Activated naive CD8-positive, alpha-beta T cell (primary cell): ENCODE data around the gene ARHGEF6.
A peak's percentile ranks its signal among the peaks of the same experiment; 100 is the strongest.

ENCODE experiments used
- H3K27ac Mint-ChIP-seq: one replicate; pipeline ENCODE4 v1.8.0; 2021; ENCODE audit warnings: mixed read lengths
- H3K27me3 Mint-ChIP-seq: one replicate; pipeline ENCODE4 v1.8.0; 2021; ENCODE audit warnings: mixed read lengths
- H3K36me3 Mint-ChIP-seq: one replicate; pipeline ENCODE4 v1.8.0; 2021; ENCODE audit warnings: mixed read lengths
- H3K4me1 Mint-ChIP-seq: one replicate; pipeline ENCODE4 v1.8.0; 2021; ENCODE audit warnings: low read depth, mixed read lengths
- H3K4me3 Mint-ChIP-seq: one replicate; pipeline ENCODE4 v1.8.0; 2021; ENCODE audit warnings: mild to moderate bottlenecking, mixed read lengths
- H3K9me3 Mint-ChIP-seq: one replicate; pipeline ENCODE4 v1.8.0; 2021; ENCODE audit warnings: low read depth, mixed read lengths

ARHGEF6 gene

GRCh38 chrX:136665258-136665900, 115.4 kb downstream of the ARHGEF6 start:
- peaks cover 40% of the 10 kb centered on the region for H3K4me1 Mint-ChIP-seq
- H3K9me3 Mint-ChIP-seq: no peaks in the 10 kb centered on the region
- H3K27ac Mint-ChIP-seq: no peak overlapping the region
- H3K27me3 Mint-ChIP-seq: no peaks in the 10 kb centered on the region
- H3K36me3 Mint-ChIP-seq: peaks cover 44% of the 10 kb centered on the region
- H3K4me3 Mint-ChIP-seq: no peak overlapping the region

- peak overlapping the region; percentile 9 for H3K4me3 Mint-ChIP-seq
- no peaks in the 10 kb centered on the region for H3K27me3 Mint-ChIP-seq
- peaks cover 55% of the 10 kb centered on the region for H3K4me1 Mint-ChIP-seq
- no peak overlapping the region for H3K27ac Mint-ChIP-seq
- H3K9me3 Mint-ChIP-seq: no peaks in the 10 kb centered on the region
- peaks cover 29% of the 10 kb centered on the region for H3K36me3 Mint-ChIP-seq
Measured at GRCh38 chrX:136662976-136663375, 117.8 kb downstream of the ARHGEF6 start.

DNA sequence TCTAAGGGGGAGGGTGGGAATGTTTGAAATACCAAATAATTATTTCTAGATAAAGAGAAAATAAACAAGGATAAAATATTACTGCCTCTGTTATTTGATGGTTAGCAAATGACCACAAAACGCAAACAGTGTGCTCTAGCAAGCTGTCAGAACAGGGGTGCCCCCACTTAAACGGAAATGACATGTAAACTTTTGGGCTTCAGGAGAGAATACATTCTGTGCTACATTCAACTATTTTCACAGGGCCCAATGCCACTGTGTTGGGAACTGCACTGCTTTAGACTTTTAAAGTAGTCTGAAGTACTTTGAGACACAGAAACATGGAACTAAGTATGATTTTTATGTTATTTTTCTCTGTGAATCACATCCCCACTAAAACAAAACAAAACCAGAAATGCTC, 118.6 kb downstream of the ARHGEF6 start:
- no peak overlapping the region for H3K27ac Mint-ChIP-seq
- H3K36me3 Mint-ChIP-seq: peaks cover 24% of the 10 kb centered on the region
- H3K9me3 Mint-ChIP-seq: no peaks in the 10 kb centered on the region
- H3K4me3 Mint-ChIP-seq: no peak overlapping the region
- H3K4me1 Mint-ChIP-seq: peaks cover 56% of the 10 kb centered on the region
- no peaks in the 10 kb centered on the region for H3K27me3 Mint-ChIP-seq

DNA sequence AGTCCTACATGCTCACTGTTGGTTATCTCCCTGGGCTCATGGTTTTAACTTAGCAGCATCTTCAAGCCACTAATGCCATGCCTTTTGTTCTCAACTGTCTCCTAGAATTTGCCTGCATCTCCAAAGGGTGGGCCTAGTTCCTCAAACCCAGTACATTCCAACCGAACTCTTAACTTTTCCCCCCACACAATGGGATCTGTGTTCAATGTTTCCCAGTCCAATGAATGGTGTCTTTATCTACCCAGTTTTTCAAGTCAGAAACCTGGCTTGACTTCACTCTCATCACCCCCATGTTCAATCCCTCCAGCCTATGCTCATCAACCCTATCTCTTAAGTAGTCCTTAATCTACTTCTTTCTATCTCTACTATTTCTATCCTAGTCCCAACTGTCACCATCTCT, 119.8 kb downstream of the ARHGEF6 start:
- Mint-ChIP-seq H3K36me3 (peaks cover 21% of the 10 kb centered on the region), H3K4me1 (peaks cover 61% of the 10 kb centered on the region), H3K27ac (no peak overlapping the region), H3K4me3 (no peak overlapping the region), H3K9me3 (no peaks in the 10 kb centered on the region), H3K27me3 (no peaks in the 10 kb centered on the region)

DNA sequence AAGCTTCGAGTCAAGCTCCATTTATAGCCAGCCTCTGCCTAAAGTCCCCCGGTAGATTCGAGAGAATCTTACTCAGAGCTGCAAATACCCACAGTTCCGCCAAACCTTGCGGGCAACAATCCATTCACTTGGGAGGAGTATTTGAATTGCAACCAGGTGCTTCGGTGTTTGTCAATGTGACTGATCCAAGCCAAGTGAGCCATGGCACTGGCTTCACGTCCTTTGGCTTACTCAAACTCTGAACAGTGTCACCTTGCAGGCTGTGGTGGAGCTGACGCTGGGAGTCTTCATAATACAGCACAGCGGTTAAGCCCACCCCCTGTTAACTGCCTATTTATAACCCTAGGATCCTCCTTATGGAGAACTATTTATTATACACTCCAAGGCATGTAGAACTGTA, 121.6 kb downstream of the ARHGEF6 start:
- no peaks in the 10 kb centered on the region for H3K9me3 Mint-ChIP-seq
- H3K27me3 Mint-ChIP-seq: no peaks in the 10 kb centered on the region
- peaks cover 16% of the 10 kb centered on the region for H3K36me3 Mint-ChIP-seq
- H3K4me1 Mint-ChIP-seq: peaks cover 62% of the 10 kb centered on the region
- H3K27ac Mint-ChIP-seq: peak overlapping the region; percentile 43
- no peak overlapping the region for H3K4me3 Mint-ChIP-seq

DNA sequence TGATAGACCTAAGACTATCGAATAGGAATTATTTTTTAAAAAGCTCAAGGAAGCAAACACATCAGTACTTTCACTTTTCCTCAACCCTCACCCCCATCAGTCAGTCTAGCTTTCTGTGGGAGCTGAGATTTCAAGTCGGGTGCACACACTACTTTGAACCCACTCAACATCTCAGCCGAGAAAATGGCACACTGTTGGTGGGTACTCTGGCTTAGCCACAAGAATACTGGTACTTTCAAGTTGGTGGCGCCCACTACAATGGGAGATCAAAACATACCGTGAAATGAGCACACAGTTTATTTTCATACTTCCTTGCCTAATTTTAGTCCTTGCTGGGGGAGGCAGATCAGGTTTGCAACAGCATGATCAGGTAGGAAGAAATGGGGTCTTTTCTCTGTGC, 122.6 kb downstream of the ARHGEF6 start:
- H3K4me1 Mint-ChIP-seq: peaks cover 59% of the 10 kb centered on the region
- peak overlapping the region; percentile 22 for H3K4me3 Mint-ChIP-seq
- H3K9me3 Mint-ChIP-seq: no peaks in the 10 kb centered on the region
- peaks cover 11% of the 10 kb centered on the region for H3K36me3 Mint-ChIP-seq
- H3K27ac Mint-ChIP-seq: peak overlapping the region; percentile 72
- H3K27me3 Mint-ChIP-seq: no peaks in the 10 kb centered on the region

GRCh38 chrX:136656361-136656964, 124.3 kb downstream of the ARHGEF6 start:
- Mint-ChIP-seq H3K27me3 (no peaks in the 10 kb centered on the region), H3K4me3 (no peak overlapping the region), H3K36me3 (peaks cover 13% of the 10 kb centered on the region), H3K4me1 (peaks cover 47% of the 10 kb centered on the region), H3K27ac (no peak overlapping the region), H3K9me3 (no peaks in the 10 kb centered on the region)

DNA sequence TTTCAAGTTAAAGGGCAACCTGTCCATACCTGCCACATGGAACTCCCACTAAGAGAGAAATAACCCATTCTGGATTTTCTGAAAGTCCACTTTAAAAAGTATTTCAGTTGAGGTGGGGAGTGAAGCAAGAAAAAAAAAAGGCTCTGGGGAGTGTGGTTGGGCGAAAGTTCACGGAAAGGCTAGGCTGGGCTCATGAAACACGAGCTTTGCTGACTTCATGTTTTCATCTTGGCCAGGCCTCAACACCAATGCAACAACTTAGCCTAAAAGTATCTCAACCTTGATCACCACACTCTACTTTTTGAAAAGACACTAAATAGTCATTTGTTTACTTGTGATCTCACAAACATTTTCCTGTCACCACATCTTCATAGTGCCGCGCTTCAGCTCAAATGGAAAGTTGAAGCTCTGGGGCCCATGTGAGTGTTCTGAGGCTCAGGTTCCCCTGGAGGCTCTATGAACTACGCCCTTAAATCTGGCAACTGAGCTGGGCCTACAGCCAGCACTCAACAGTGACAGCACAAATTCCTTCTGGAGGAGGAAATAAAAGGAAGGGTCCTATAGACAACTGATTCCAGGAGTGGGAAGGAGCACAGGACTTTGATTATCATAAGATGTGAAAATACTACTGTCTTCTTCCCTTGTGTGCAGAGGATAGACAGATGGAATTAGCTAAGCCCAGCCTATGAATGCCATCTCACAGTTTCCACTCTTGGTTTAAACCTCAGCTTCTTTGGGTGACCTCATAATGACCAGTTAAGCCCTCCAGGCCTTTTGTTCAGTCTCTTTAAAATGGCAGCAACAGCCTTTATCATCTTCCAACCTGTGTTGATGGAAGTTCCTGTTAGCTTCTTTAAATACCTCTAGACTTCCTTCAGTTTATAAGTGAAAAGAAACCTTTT, 127.7 kb downstream of the ARHGEF6 start:
- no peak overlapping the region for H3K4me3 Mint-ChIP-seq
- H3K36me3 Mint-ChIP-seq: peaks cover 9% of the 10 kb centered on the region
- H3K9me3 Mint-ChIP-seq: no peaks in the 10 kb centered on the region
- H3K4me1 Mint-ChIP-seq: peaks cover 33% of the 10 kb centered on the region
- no peaks in the 10 kb centered on the region for H3K27me3 Mint-ChIP-seq
- no peak overlapping the region for H3K27ac Mint-ChIP-seq

DNA sequence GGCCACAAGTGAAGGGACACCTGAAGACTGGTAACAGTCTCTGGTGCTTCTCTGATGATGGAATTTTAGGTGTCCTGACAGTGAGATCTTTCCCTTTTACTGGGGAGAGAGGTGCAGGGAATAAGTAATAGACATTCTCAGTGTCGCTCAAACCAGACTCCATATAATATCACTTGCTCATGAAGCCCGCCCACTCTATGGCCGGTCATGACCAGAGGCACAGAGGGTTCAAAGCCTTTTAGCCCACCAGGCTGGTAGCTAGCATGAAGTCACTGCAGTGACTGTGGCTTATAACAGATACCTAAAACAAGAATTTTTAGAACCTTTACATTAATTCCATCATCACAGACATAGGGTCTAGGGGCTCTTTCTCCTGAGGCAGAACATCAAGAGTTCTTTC, 129.9 kb downstream of the ARHGEF6 start:
- H3K27ac Mint-ChIP-seq: no peak overlapping the region
- peak overlapping the region; percentile 25 for H3K4me3 Mint-ChIP-seq
- no peaks in the 10 kb centered on the region for H3K9me3 Mint-ChIP-seq
- H3K4me1 Mint-ChIP-seq: peaks cover 37% of the 10 kb centered on the region
- H3K36me3 Mint-ChIP-seq: peaks cover 13% of the 10 kb centered on the region
- no peaks in the 10 kb centered on the region for H3K27me3 Mint-ChIP-seq

GRCh38 chrX:136647677-136648360, 132.9 kb downstream of the ARHGEF6 start, which contains the start of gene CD40LG:
TSS of gene CD40LG (plus strand) at chrX:136648158. CDS start at chrX:136648249, 91 bp downstream.
- peaks cover 45% of the 10 kb centered on the region for H3K4me1 Mint-ChIP-seq
- H3K27me3 Mint-ChIP-seq: no peaks in the 10 kb centered on the region
- peaks cover 8% of the 10 kb centered on the region for H3K36me3 Mint-ChIP-seq
- peak within 1 kb of the TSS; percentile 64 for H3K27ac Mint-ChIP-seq
- peak within 1 kb of the TSS; percentile 73 for H3K4me3 Mint-ChIP-seq
- no peaks in the 10 kb centered on the region for H3K9me3 Mint-ChIP-seq

DNA sequence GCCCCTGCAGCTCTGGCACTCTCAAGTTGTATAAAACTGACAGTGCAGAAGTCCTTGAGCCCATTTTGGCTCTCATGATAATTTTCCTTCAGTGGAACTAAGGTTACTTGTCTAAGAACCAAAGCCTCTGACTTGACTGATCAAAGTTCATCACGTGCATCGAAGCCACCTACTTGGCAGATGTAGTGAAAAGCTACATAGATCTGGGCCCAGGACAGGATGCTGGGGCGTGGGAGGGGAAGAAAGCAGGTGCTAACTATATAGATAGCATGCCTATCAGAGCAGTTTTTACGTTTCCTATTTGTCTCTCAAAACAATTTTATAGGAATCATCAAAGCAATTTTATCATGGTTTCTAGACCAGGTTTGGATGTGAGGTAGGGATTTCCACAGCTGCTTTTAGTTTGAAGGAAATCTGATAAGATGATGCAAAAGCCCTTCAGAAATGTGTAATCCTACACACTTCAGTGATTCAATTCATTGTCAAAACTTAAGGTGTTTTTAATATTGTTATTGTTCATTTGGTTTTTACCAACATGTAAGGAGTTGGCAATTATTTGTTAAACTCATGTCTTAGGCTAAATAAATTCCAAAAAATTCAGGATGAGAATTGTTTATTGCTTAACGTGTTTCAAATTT, 134.0 kb downstream of the ARHGEF6 start:
- Mint-ChIP-seq H3K27ac (peak overlapping the region; percentile 86), H3K4me1 (peaks cover 56% of the 10 kb centered on the region), H3K36me3 (peaks cover 6% of the 10 kb centered on the region), H3K4me3 (peak overlapping the region; percentile 47), H3K27me3 (no peaks in the 10 kb centered on the region), H3K9me3 (no peaks in the 10 kb centered on the region)

DNA sequence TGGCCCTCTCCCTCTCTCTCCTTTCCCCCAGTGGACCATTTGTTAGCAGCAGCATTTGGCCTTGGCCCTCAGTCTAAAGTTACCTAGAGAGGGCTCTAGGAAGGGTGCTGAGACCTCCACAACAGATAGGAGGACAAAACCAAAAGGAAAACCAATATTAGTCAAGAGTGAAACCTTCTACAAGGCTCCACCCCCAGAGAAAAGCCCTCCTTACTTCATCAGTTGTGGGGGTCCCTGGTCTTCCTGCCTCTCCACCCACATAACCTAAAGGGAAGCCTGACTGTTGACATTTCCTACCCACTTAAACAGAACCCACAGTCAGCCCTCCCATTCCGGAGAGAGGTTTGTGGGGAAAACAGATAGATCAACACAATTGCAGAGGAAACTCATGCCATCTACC, 137.5 kb downstream of the ARHGEF6 start:
- Mint-ChIP-seq H3K27me3 (no peaks in the 10 kb centered on the region), H3K27ac (no peak overlapping the region), H3K36me3 (peaks cover 6% of the 10 kb centered on the region), H3K4me3 (peak overlapping the region; percentile 51), H3K4me1 (peaks cover 71% of the 10 kb centered on the region), H3K9me3 (no peaks in the 10 kb centered on the region)

DNA sequence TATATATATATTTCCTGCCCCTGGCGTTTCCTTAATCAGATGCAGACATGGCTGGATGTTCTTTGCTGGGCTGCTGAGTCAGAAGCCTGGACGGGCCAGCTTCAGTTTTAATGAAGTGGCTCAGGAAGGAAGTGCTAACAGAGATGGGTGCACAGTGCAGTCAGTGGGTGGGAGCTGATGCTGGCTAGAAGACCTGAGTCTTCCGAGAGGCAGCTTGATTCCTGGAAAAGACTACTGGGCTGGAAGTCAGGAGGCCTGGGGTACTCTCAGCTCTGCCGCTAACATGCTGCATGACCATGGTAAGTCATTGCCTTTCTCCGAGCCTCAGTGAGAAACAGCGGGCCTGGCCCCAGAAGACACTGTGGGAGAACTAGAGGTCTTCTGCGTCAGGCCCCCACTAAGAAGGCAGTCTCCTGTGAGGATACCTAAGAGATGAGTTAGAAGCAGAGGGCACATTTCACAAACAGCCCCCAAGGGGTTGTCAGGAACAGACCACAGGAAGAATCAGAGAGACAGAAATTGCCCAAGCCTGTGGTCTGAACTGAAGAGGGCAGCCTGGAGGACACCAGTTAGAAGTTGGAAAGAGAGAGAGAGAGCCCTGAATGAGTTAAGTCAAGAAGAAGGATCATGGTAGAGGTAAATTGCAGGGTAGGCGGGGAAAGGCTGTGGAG, 141.1 kb downstream of the ARHGEF6 start:
- H3K36me3 Mint-ChIP-seq: no peaks in the 10 kb centered on the region
- no peak overlapping the region for H3K27ac Mint-ChIP-seq
- H3K27me3 Mint-ChIP-seq: no peaks in the 10 kb centered on the region
- H3K4me3 Mint-ChIP-seq: peak overlapping the region; percentile 35
- peaks cover 72% of the 10 kb centered on the region for H3K4me1 Mint-ChIP-seq
- H3K9me3 Mint-ChIP-seq: no peaks in the 10 kb centered on the region

DNA sequence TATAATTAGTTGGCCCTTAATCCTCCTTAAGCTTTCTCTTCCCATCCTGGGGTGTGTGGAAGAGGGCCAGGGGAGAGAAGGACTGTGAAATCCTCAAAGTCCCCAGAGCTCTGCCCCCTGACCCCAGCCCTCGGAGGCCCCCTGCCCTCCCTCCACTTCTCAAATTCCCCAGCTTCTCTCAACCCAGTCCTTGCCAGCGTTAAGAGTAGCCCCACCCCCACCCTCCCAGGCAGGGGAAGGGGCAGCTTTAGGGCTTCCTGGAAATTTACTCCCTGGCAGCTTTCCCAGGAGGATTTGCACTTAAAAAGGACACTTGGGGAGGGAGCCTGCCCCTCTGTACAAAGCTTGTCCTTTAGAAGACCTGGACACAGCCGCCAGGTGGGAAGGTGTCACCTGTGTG, 144.6 kb downstream of the ARHGEF6 start:
- Mint-ChIP-seq H3K27ac (no peak overlapping the region), H3K4me3 (no peak overlapping the region), H3K36me3 (no peaks in the 10 kb centered on the region), H3K4me1 (peaks cover 70% of the 10 kb centered on the region), H3K9me3 (no peaks in the 10 kb centered on the region), H3K27me3 (no peaks in the 10 kb centered on the region)
